ENCODE measurements around the gene PLEKHM2.

- TF ChIP-seq CTCF (IDR thresholded peaks at IDR 0.05) (no peak), POLR2A (IDR thresholded peaks at IDR 0.05) (no peak)
Measured at GRCh38 chr1:15663925-15664324, 20.2 kb upstream of the PLEKHM2 start.
